Testis (tissue), 3 donors: ENCODE data around the gene TELO2. TPM values are rescaled to one million over a fixed set of nuclear protein-coding genes. Genes with fewer than 3 reads are reported as not detected.

ENCODE experiments used
- DNase-seq: peaks from one replicate; pipeline ENCODE4 v3.0.0-alpha.2; 2019
- H3K27ac ChIP-seq, 2 donors: fragments of 200-600 bp; sonication (generic); one replicate each; pipeline ENCODE4 v1.5.1; 2019
- H3K27me3 ChIP-seq: fragments of 200-600 bp; sonication (generic); one replicate; pipeline ENCODE4 v1.5.1; 2019
- H3K36me3 ChIP-seq: fragments of 200-600 bp; sonication (generic); one replicate; pipeline ENCODE4 v1.5.1; 2017; ENCODE audit warnings: low read depth; ENCODE audit errors: missing control alignments
- H3K4me1 ChIP-seq: fragments of 200-600 bp; sonication (generic); one replicate; pipeline ENCODE4 v1.5.1; 2019
- H3K4me3 ChIP-seq, 2 donors: fragments of 200-600 bp; sonication (generic); one replicate each; pipeline ENCODE4 v1.5.1; 2017 to 2019
- H3K9me3 ChIP-seq: fragments of 200-600 bp; sonication (generic); one replicate; pipeline ENCODE4 v1.5.1; 2017
- CTCF ChIP-seq, 3 experiments: fragments of 450-650 bp in 2 of 3; fragments of 200-600 bp in 1 of 3; sonication (generic) in 1 of 3; IDR thresholded peaks; one replicate each; pipeline ENCODE4 v1.5.1; 2016 to 2019; ENCODE audit warnings: antibody characterized with exemption in 3 of 3, mild to moderate bottlenecking in 2 of 3, moderate library complexity in 1 of 3
- POLR2A ChIP-seq: fragments of 450-650 bp; IDR thresholded peaks from one replicate; pipeline ENCODE4 v1.6.1; 2017; ENCODE audit warnings: antibody characterized with exemption, mild to moderate bottlenecking, moderate library complexity
- WGBS, 2 donors: methylation state at CpG; one replicate each; pipeline ENCODE4 v1.1.5; 2018; 5-methylcytosine and 5-hydroxymethylcytosine counted together
- intact Hi-C: fragments of 100-400 bp; cut with DNase I; formaldehyde crosslinking; loops from one replicate; pipeline ENCODE4 v1.15.1; 2023; ENCODE audit warnings: low total_unique reads
- polyA plus RNA-seq: library from polyadenylated mRNA; stranded (reverse); fragments of 350-450 nt; fragmentation: Illumina TruSeq; extraction: RNeasy Lipid Tissue Mini Kit (QIAGEN cat#74804); gene quantifications from one replicate; pipeline ENCODE4 v1.2.3, GENCODE V29; 2014; ENCODE audit warnings: low read depth, low replicate concordance; ENCODE audit not compliant: insufficient read depth
- total RNA-seq, 2 donors: library from RNA; depleted of rRNA; stranded (reverse); fragments of >200 nt; gene quantifications; one replicate each; pipeline ENCODE4 v1.2.3, GENCODE V29; 2016

The TELO2 gene
- total and polyA plus RNA-seq, 3 donors from 2014 or later: 25.7 to 46.0 (median 45.2) TPM

DNA sequence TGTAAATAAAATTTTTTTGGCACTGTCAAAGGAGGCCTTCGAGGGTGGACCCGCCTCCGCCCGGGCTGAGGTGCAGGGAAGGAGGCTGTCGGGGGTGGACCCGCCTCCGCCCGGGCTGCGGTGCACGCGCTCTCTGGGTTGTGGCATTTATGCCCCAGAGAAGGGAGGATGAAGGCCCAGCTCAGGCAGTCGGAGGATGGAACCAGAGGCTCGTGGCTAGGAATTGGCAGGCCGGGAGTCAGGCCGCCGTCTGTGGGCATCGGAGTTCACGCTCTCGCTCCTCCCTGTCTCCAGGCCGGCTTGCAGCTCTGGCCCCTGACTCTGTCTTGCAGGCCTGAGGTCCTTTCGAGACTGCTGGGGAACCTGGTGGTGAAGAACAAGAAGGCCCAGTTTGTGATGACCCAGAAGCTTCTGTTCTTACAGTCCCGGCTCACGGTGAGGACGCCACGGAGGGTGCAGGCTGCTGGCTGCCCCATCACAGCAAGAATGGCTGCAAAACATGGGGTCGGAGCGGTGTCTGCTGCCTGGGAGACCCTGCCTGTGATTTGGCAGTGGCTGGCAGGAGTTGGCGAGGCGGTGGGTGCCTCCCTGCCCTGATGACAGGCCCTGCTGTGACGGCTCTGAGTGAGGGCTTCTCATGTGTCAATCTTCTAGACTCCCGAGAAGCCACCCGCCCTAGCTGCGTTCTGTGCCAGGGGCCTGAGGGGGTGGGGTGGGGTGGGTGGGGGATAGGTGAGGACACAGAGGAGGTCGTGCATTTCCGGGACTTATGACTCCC lies 5.9 kb downstream of the TELO2 start:
- WGBS, 2 donors: 93 to 95% methylated on average over 20 to 35 of the region's 35 CpGs
- intact Hi-C loops: no loop called here

DNA sequence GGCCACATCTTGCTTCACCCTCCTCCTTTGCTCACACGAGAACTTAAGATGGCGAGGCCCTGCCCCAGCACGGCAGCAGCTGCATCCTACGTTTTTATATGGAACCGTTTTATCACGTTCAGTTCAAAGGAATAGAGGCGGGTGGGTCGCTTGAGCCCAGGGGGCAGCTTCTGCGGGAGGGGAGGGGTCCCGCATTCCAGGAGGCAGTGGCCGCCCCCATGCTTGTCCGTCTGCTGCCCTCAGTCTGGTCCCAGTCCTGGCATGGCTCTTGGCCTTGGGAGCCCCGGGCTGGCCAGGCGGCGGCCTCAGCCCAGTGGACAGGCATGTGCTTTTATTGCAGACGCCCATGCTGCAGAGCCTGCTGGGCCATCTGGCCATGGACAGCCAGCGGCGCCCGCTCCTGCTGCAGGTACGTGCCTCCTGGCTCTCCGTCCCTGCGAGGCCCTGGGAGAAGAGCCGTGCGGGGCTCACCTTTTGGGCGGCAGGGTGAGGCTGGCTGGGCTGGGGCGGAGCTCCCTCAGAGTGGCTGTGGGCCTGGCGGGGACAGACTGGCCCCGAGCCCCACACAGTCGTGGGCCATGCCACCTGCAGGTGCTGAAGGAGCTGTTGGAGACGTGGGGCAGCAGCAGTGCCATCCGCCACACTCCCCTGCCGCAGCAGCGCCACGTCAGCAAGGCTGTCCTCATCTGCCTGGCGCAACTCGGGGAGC lies 6.8 kb downstream of the TELO2 start:
- no peak overlapping the region for H3K27ac ChIP-seq
- no peak for TF ChIP-seq CTCF (IDR thresholded peaks at IDR 0.05)
- no peak for TF ChIP-seq POLR2A
- DNase-seq: no peak
- no peak overlapping the region for H3K4me3 ChIP-seq
- peaks cover 3% of the 10 kb centered on the region for H3K4me1 ChIP-seq
- no peaks in the 10 kb centered on the region for H3K27me3 ChIP-seq
- intact Hi-C loops: no loop called here
- 93 to 95% methylated on average over 18 to 36 of the region's 36 CpGs for WGBS, 2 donors
- no peaks in the 10 kb centered on the region for H3K9me3 ChIP-seq
- H3K36me3 ChIP-seq: no peaks in the 10 kb centered on the region

More for the DNA sequence above, 5.9 kb downstream of the TELO2 start:
- Histone ChIP-seq H3K36me3 (no peaks in the 10 kb centered on the region), H3K4me1 (peaks cover 9% of the 10 kb centered on the region), H3K27ac (no peak overlapping the region), H3K4me3 (no peak overlapping the region), H3K9me3 (no peaks in the 10 kb centered on the region), H3K27me3 (no peaks in the 10 kb centered on the region)
- no peak for TF ChIP-seq CTCF (IDR thresholded peaks at IDR 0.05)
- no peak for TF ChIP-seq POLR2A
- DNase-seq: no peak

GRCh38 chr16:1500465-1501150 lies 7.4 kb downstream of the TELO2 start:
- no peak overlapping the region for H3K27ac ChIP-seq
- no peak overlapping the region for H3K4me3 ChIP-seq
- no peak for DNase-seq
- TF ChIP-seq POLR2A: no peak
- no peak for TF ChIP-seq CTCF (IDR thresholded peaks at IDR 0.05)
- H3K36me3 ChIP-seq: no peaks in the 10 kb centered on the region
- 91 to 94% methylated on average over 35 to 40 of the region's 44 CpGs for WGBS, 2 donors
- no peaks in the 10 kb centered on the region for H3K4me1 ChIP-seq
- no peaks in the 10 kb centered on the region for H3K27me3 ChIP-seq
- intact Hi-C loops: no loop called here
- H3K9me3 ChIP-seq: no peaks in the 10 kb centered on the region

DNA sequence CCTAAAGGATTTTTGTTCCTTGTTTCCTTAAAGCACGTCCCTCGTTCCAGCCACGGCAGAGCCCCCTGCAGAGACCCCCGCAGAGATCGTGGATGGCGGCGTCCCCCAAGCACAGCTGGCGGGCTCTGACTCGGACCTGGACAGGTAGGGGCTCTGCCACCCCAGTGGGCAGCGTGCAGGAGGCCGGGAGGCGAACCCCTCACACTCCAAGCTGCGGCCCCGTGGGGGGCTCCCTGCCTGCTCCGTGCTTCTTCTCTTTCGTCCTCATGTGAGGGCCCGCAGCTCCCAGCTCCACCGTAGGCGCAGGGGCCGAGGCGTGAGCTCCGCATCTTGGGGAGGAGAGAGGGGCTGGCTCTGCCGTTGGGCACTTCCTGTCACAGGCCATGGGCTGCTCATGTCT lies 8.5 kb downstream of the TELO2 start:
- intact Hi-C loops: no loop called here
- no peak overlapping the region for H3K27ac ChIP-seq
- no peaks in the 10 kb centered on the region for H3K27me3 ChIP-seq
- H3K9me3 ChIP-seq: no peaks in the 10 kb centered on the region
- WGBS, 2 donors: 93% methylated on average over 17 to 23 of the region's 23 CpGs
- H3K36me3 ChIP-seq: no peaks in the 10 kb centered on the region
- H3K4me1 ChIP-seq: no peaks in the 10 kb centered on the region
- TF ChIP-seq CTCF (IDR thresholded peaks at IDR 0.05): no peak
- TF ChIP-seq POLR2A: no peak
- no peak overlapping the region for H3K4me3 ChIP-seq
- DNase-seq: no peak
